ENCODE measurements around the gene DNAJC11.

The DNAJC11 gene

GRCh38 chr1:6590046-6590445 lies 111.6 kb downstream of the DNAJC11 start:
- DNase-seq (ENCODE audit: extremely low read depth, low read depth): no peak
- TF ChIP-seq CTCF (IDR thresholded peaks at IDR 0.05; ENCODE audit: low read depth, low read length, missing control alignments): no peak
- no peak overlapping the region for H3K4me3 ChIP-seq (replicated peaks; ENCODE audit: low read depth, low read length)

GRCh38 chr1:6588893-6589520 lies 112.6 kb downstream of the DNAJC11 start:
- no peak for DNase-seq (ENCODE audit: extremely low read depth, low read depth)
- TF ChIP-seq CTCF (IDR thresholded peaks at IDR 0.05; ENCODE audit: low read depth, low read length, missing control alignments): no peak
- H3K4me3 ChIP-seq (replicated peaks; ENCODE audit: low read depth, low read length): no peak overlapping the region

GRCh38 chr1:6588128-6588892 lies 113.3 kb downstream of the DNAJC11 start:
- no peak overlapping the region for H3K4me3 ChIP-seq (replicated peaks; ENCODE audit: low read depth, low read length)
- TF ChIP-seq CTCF (IDR thresholded peaks at IDR 0.05; ENCODE audit: low read depth, low read length, missing control alignments): no peak
- no peak for DNase-seq (ENCODE audit: extremely low read depth, low read depth)

GRCh38 chr1:6587261-6588005 lies 114.2 kb downstream of the DNAJC11 start:
- DNase-seq (ENCODE audit: extremely low read depth, low read depth): no peak
- TF ChIP-seq CTCF (IDR thresholded peaks at IDR 0.05; ENCODE audit: low read depth, low read length, missing control alignments): no peak
- H3K4me3 ChIP-seq (replicated peaks; ENCODE audit: low read depth, low read length): no peak overlapping the region

- no peak for TF ChIP-seq CTCF (IDR thresholded peaks at IDR 0.05; ENCODE audit: low read depth, low read length, missing control alignments)
- DNase-seq (ENCODE audit: extremely low read depth, low read depth): no peak
- no peak overlapping the region for H3K4me3 ChIP-seq (replicated peaks; ENCODE audit: low read depth, low read length)
Measured at GRCh38 chr1:6586404-6586816, 115.2 kb downstream of the DNAJC11 start.

GRCh38 chr1:6585841-6586240 lies 115.8 kb downstream of the DNAJC11 start:
- H3K4me3 ChIP-seq (replicated peaks; ENCODE audit: low read depth, low read length): no peak overlapping the region
- TF ChIP-seq CTCF (IDR thresholded peaks at IDR 0.05; ENCODE audit: low read depth, low read length, missing control alignments): no peak
- no peak for DNase-seq (ENCODE audit: extremely low read depth, low read depth)
